Glutamatergic neuron (in vitro differentiated cells): Measurements from ENCODE around the gene PDE6A. TPM values are rescaled to one million over a fixed set of nuclear protein-coding genes. Genes with fewer than 3 reads are reported as not detected.

Source experiments
- DNase-seq: peaks from one replicate; pipeline ENCODE4 v3.0.0; 2022
- H3K27ac Mint-ChIP-seq: one replicate; pipeline ENCODE4 v1.8.0; 2020; ENCODE audit warnings: mild to moderate bottlenecking, mixed read lengths, inconsistent platforms; ENCODE audit not compliant: unreplicated experiment
- H3K27me3 Mint-ChIP-seq: one replicate; pipeline ENCODE4 v1.8.0; 2020; ENCODE audit warnings: mild to moderate bottlenecking, moderate library complexity, mixed read lengths, inconsistent platforms; ENCODE audit not compliant: unreplicated experiment
- H3K36me3 Mint-ChIP-seq: one replicate; pipeline ENCODE4 v1.8.0; 2020; ENCODE audit warnings: mild to moderate bottlenecking, mixed read lengths, inconsistent platforms; ENCODE audit not compliant: unreplicated experiment
- H3K4me1 Mint-ChIP-seq: one replicate; pipeline ENCODE4 v1.8.0; 2020; ENCODE audit warnings: mild to moderate bottlenecking, low read depth, mixed read lengths, inconsistent platforms; ENCODE audit not compliant: unreplicated experiment
- H3K4me3 Mint-ChIP-seq: one replicate; pipeline ENCODE4 v1.8.0; 2020; ENCODE audit warnings: mild to moderate bottlenecking, mixed read lengths, inconsistent platforms; ENCODE audit not compliant: unreplicated experiment
- H3K9me3 Mint-ChIP-seq: one replicate; pipeline ENCODE4 v1.8.0; 2020; ENCODE audit warnings: mild to moderate bottlenecking, moderate library complexity, mixed read lengths, inconsistent platforms; ENCODE audit not compliant: unreplicated experiment
- CTCF ChIP-seq: fragments of 200-600 bp; sonication (generic); IDR thresholded peaks from one replicate; pipeline ENCODE4 v1.5.0; 2021; ENCODE audit not compliant: partially characterized antibody, unreplicated experiment
- total RNA-seq: library from RNA; stranded (reverse); fragmentation: NEBNext Ultra II Directional; extraction: Animal tissue kit (Norgen Biotek cat#: 25700); gene quantifications from one replicate; pipeline ENCODE4 v1.2.1, GENCODE V29; 2021; ENCODE audit not compliant: unreplicated experiment

The PDE6A gene
- total RNA-seq, 1 donor from 2014 or later: not detected

GRCh38 chr5:149810856-149811255, 133.7 kb downstream of the PDE6A start:
- Mint-ChIP-seq H3K27ac (peak overlapping the region; percentile 25), H3K4me3 (no peak overlapping the region), H3K4me1 (peaks cover 23% of the 10 kb centered on the region), H3K36me3 (no peaks in the 10 kb centered on the region), H3K9me3 (peaks cover 1% of the 10 kb centered on the region), H3K27me3 (peaks cover 4% of the 10 kb centered on the region)
- TF ChIP-seq CTCF: no peak
- no peak for DNase-seq

GRCh38 chr5:149809931-149810691, 134.5 kb downstream of the PDE6A start:
- Mint-ChIP-seq H3K27me3 (peaks cover 4% of the 10 kb centered on the region), H3K36me3 (no peaks in the 10 kb centered on the region), H3K9me3 (peaks cover 1% of the 10 kb centered on the region), H3K4me3 (no peak overlapping the region), H3K4me1 (peaks cover 23% of the 10 kb centered on the region), H3K27ac (peak overlapping the region; percentile 48)
- no peak for DNase-seq
- TF ChIP-seq CTCF: no peak

- H3K27ac Mint-ChIP-seq: no peak overlapping the region
- H3K27me3 Mint-ChIP-seq: peaks cover 5% of the 10 kb centered on the region
- no peak for TF ChIP-seq CTCF
- peaks cover 1% of the 10 kb centered on the region for H3K9me3 Mint-ChIP-seq
- no peaks in the 10 kb centered on the region for H3K36me3 Mint-ChIP-seq
- H3K4me3 Mint-ChIP-seq: no peak overlapping the region
- H3K4me1 Mint-ChIP-seq: peaks cover 35% of the 10 kb centered on the region
- no peak for DNase-seq
Measured at GRCh38 chr5:149808264-149808982, 136.2 kb downstream of the PDE6A start.

Other genes with a start within 250 kb of the PDE6A start
- gene PPARGC1B, start 214.5 kb downstream of the PDE6A start, total RNA-seq: 4.4 TPM
- gene SLC26A2, start 16.0 kb upstream of the PDE6A start, total RNA-seq: 4.7 TPM
- 3.3 TPM for gene TIGD6, start 55.9 kb upstream of the PDE6A start, total RNA-seq
- gene HMGXB3, start 55.9 kb upstream of the PDE6A start, total RNA-seq: 48.6 TPM
- gene CSF1R, start 141.8 kb upstream of the PDE6A start, total RNA-seq: not detected
- gene PDGFRB, start 211.1 kb upstream of the PDE6A start, total RNA-seq: 2.9 TPM
- gene CDX1, start 222.0 kb upstream of the PDE6A start, total RNA-seq: not detected
- gene SLC6A7, start 245.3 kb upstream of the PDE6A start, total RNA-seq: not detected